ENCODE measurements around the gene FBXL16.

FBXL16 gene

GRCh38 chr16:685967-686366 lies 19.6 kb downstream of the FBXL16 start:
- Mint-ChIP-seq H3K9me3 (peaks cover 3% of the 10 kb centered on the region), H3K4me3 (peak overlapping the region; percentile 50), H3K36me3 (ENCODE audit: low read depth) (peaks cover 10% of the 10 kb centered on the region), H3K27ac (no peak overlapping the region), H3K4me1 (ENCODE audit: low read depth) (peaks cover 15% of the 10 kb centered on the region), H3K27me3 (ENCODE audit: low read depth) (no peaks in the 10 kb centered on the region)

GRCh38 chr16:684961-685696 lies 20.5 kb downstream of the FBXL16 start:
- Mint-ChIP-seq H3K27me3 (ENCODE audit: low read depth) (no peaks in the 10 kb centered on the region), H3K9me3 (no peaks in the 10 kb centered on the region), H3K4me1 (ENCODE audit: low read depth) (peaks cover 13% of the 10 kb centered on the region), H3K36me3 (ENCODE audit: low read depth) (peaks cover 10% of the 10 kb centered on the region), H3K27ac (no peak overlapping the region), H3K4me3 (no peak overlapping the region)

- H3K27me3 Mint-ChIP-seq (ENCODE audit: low read depth): no peaks in the 10 kb centered on the region
- peaks cover 10% of the 10 kb centered on the region for H3K36me3 Mint-ChIP-seq (ENCODE audit: low read depth)
- peak within 1 kb of the TSS; percentile 36 for H3K27ac Mint-ChIP-seq
- peak within 1 kb of the TSS; percentile 71 for H3K4me3 Mint-ChIP-seq
- no peaks in the 10 kb centered on the region for H3K9me3 Mint-ChIP-seq
- H3K4me1 Mint-ChIP-seq (ENCODE audit: low read depth): peaks cover 11% of the 10 kb centered on the region
Observed at GRCh38 chr16:684071-684794, 21.4 kb downstream of the FBXL16 start, which contains the start of gene JMJD8. JMJD8 (minus strand) TSS chr16:684334; CDS start chr16:684319, 15 bp downstream.

GRCh38 chr16:683396-684070 lies 22.1 kb downstream of the FBXL16 start:
- H3K4me1 Mint-ChIP-seq (ENCODE audit: low read depth): peaks cover 13% of the 10 kb centered on the region
- no peaks in the 10 kb centered on the region for H3K9me3 Mint-ChIP-seq
- no peak overlapping the region for H3K27ac Mint-ChIP-seq
- H3K4me3 Mint-ChIP-seq: peak overlapping the region; percentile 71
- no peaks in the 10 kb centered on the region for H3K27me3 Mint-ChIP-seq (ENCODE audit: low read depth)
- peaks cover 10% of the 10 kb centered on the region for H3K36me3 Mint-ChIP-seq (ENCODE audit: low read depth)

GRCh38 chr16:682493-683395 lies 22.9 kb downstream of the FBXL16 start:
- H3K4me1 Mint-ChIP-seq (ENCODE audit: low read depth): peaks cover 13% of the 10 kb centered on the region
- no peaks in the 10 kb centered on the region for H3K9me3 Mint-ChIP-seq
- peak overlapping the region; percentile 55 for H3K27ac Mint-ChIP-seq
- no peaks in the 10 kb centered on the region for H3K27me3 Mint-ChIP-seq (ENCODE audit: low read depth)
- peak overlapping the region; percentile 71 for H3K4me3 Mint-ChIP-seq
- peaks cover 10% of the 10 kb centered on the region for H3K36me3 Mint-ChIP-seq (ENCODE audit: low read depth)

- peaks cover 10% of the 10 kb centered on the region for H3K36me3 Mint-ChIP-seq (ENCODE audit: low read depth)
- H3K4me3 Mint-ChIP-seq: peak overlapping the region; percentile 71
- no peaks in the 10 kb centered on the region for H3K27me3 Mint-ChIP-seq (ENCODE audit: low read depth)
- H3K9me3 Mint-ChIP-seq: no peaks in the 10 kb centered on the region
- H3K4me1 Mint-ChIP-seq (ENCODE audit: low read depth): peaks cover 13% of the 10 kb centered on the region
- peak overlapping the region; percentile 55 for H3K27ac Mint-ChIP-seq
Observed at GRCh38 chr16:681746-682427, 23.7 kb downstream of the FBXL16 start.

- no peaks in the 10 kb centered on the region for H3K27me3 Mint-ChIP-seq (ENCODE audit: low read depth)
- no peaks in the 10 kb centered on the region for H3K9me3 Mint-ChIP-seq
- H3K36me3 Mint-ChIP-seq (ENCODE audit: low read depth): peaks cover 9% of the 10 kb centered on the region
- H3K27ac Mint-ChIP-seq: no peak overlapping the region
- peaks cover 13% of the 10 kb centered on the region for H3K4me1 Mint-ChIP-seq (ENCODE audit: low read depth)
- peak overlapping the region; percentile 73 for H3K4me3 Mint-ChIP-seq
Observed at GRCh38 chr16:680967-681745, 24.4 kb downstream of the FBXL16 start.

- H3K27me3 Mint-ChIP-seq (ENCODE audit: low read depth): no peaks in the 10 kb centered on the region
- H3K9me3 Mint-ChIP-seq: no peaks in the 10 kb centered on the region
- no peak overlapping the region for H3K27ac Mint-ChIP-seq
- peak overlapping the region; percentile 82 for H3K4me3 Mint-ChIP-seq
- peaks cover 8% of the 10 kb centered on the region for H3K36me3 Mint-ChIP-seq (ENCODE audit: low read depth)
- peaks cover 13% of the 10 kb centered on the region for H3K4me1 Mint-ChIP-seq (ENCODE audit: low read depth)
Observed at GRCh38 chr16:680625-680945, 25.0 kb downstream of the FBXL16 start.

GRCh38 chr16:679814-680624 lies 25.6 kb downstream of the FBXL16 start, which contains the start of gene STUB1:
STUB1 (plus strand) TSS chr16:680410; CDS start chr16:680526, 116 bp downstream.
- Mint-ChIP-seq H3K27me3 (ENCODE audit: low read depth) (no peaks in the 10 kb centered on the region), H3K27ac (peak within 1 kb of the TSS; percentile 79), H3K36me3 (ENCODE audit: low read depth) (peaks cover 8% of the 10 kb centered on the region), H3K4me1 (ENCODE audit: low read depth) (peaks cover 13% of the 10 kb centered on the region), H3K4me3 (peak within 1 kb of the TSS; percentile 82), H3K9me3 (no peaks in the 10 kb centered on the region)

- H3K9me3 Mint-ChIP-seq: no peaks in the 10 kb centered on the region
- H3K4me3 Mint-ChIP-seq: peak overlapping the region; percentile 79
- peaks cover 8% of the 10 kb centered on the region for H3K36me3 Mint-ChIP-seq (ENCODE audit: low read depth)
- H3K27me3 Mint-ChIP-seq (ENCODE audit: low read depth): no peaks in the 10 kb centered on the region
- H3K27ac Mint-ChIP-seq: peak overlapping the region; percentile 57
- peaks cover 13% of the 10 kb centered on the region for H3K4me1 Mint-ChIP-seq (ENCODE audit: low read depth)
Observed at GRCh38 chr16:678858-679813, 26.5 kb downstream of the FBXL16 start.

GRCh38 chr16:678209-678857 lies 27.3 kb downstream of the FBXL16 start:
- no peaks in the 10 kb centered on the region for H3K9me3 Mint-ChIP-seq
- no peaks in the 10 kb centered on the region for H3K27me3 Mint-ChIP-seq (ENCODE audit: low read depth)
- H3K4me1 Mint-ChIP-seq (ENCODE audit: low read depth): peaks cover 13% of the 10 kb centered on the region
- no peak overlapping the region for H3K4me3 Mint-ChIP-seq
- peaks cover 8% of the 10 kb centered on the region for H3K36me3 Mint-ChIP-seq (ENCODE audit: low read depth)
- no peak overlapping the region for H3K27ac Mint-ChIP-seq
